ENCODE data around the gene ARHGAP36. TPM values are rescaled to one million over a fixed set of nuclear protein-coding genes. Genes with fewer than 3 reads are reported as not detected.

The ARHGAP36 gene
- total RNA-seq, 4 donors from 2014 or later: not detected

- no peak overlapping the region for H3K4me3 ChIP-seq
- no peaks in the 10 kb centered on the region for H3K4me1 ChIP-seq
- H3K27ac ChIP-seq: no peak overlapping the region
- H3K9me3 ChIP-seq: no peaks in the 10 kb centered on the region
- 35% methylated on average over 18 of the region's 26 CpGs for WGBS
- DNase-seq (ENCODE audit: low spot score in 2 of 2): no peak
- TF ChIP-seq CTCF (IDR thresholded peaks at IDR 0.05) (no peak), EP300 (IDR thresholded peaks at IDR 0.05) (no peak), POLR2AphosphoS5 (IDR thresholded peaks at IDR 0.05) (no peak), POLR2A (IDR thresholded peaks at IDR 0.05) (no peak)
- no peaks in the 10 kb centered on the region for H3K36me3 ChIP-seq
- peaks cover 59% of the 10 kb centered on the region for H3K27me3 ChIP-seq
These were observed 11.0 kb downstream of the ARHGAP36 start for GRCh38 chrX:131068945-131069719.

- WGBS: 35% methylated on average over 32 of the region's 39 CpGs
- H3K27me3 ChIP-seq: peaks cover 40% of the 10 kb centered on the region
- H3K9me3 ChIP-seq: no peaks in the 10 kb centered on the region
These were observed 14.9 kb downstream of the ARHGAP36 start for GRCh38 chrX:131072871-131073571.

GRCh38 chrX:131073607-131074006 lies 15.5 kb downstream of the ARHGAP36 start:
- no peaks in the 10 kb centered on the region for H3K36me3 ChIP-seq
- H3K4me3 ChIP-seq: no peak overlapping the region
- H3K27me3 ChIP-seq: peaks cover 34% of the 10 kb centered on the region
- H3K27ac ChIP-seq: no peak overlapping the region
- no peaks in the 10 kb centered on the region for H3K9me3 ChIP-seq
- TF ChIP-seq EP300 (IDR thresholded peaks at IDR 0.05): no peak
- no peak for TF ChIP-seq CTCF (IDR thresholded peaks at IDR 0.05)
- TF ChIP-seq POLR2A (IDR thresholded peaks at IDR 0.05): no peak
- TF ChIP-seq POLR2AphosphoS5 (IDR thresholded peaks at IDR 0.05): no peak
- no peaks in the 10 kb centered on the region for H3K4me1 ChIP-seq
- DNase-seq (ENCODE audit: low spot score in 2 of 2): no peak
- 34% methylated on average over 4 of the region's 4 CpGs for WGBS

More at GRCh38 chrX:131072871-131073571, 14.9 kb downstream of the ARHGAP36 start:
- no peaks in the 10 kb centered on the region for H3K36me3 ChIP-seq
- TF ChIP-seq POLR2A (IDR thresholded peaks at IDR 0.05) (no peak), POLR2AphosphoS5 (IDR thresholded peaks at IDR 0.05) (no peak), EP300 (IDR thresholded peaks at IDR 0.05) (no peak)
- H3K4me1 ChIP-seq: no peaks in the 10 kb centered on the region
- H3K27ac ChIP-seq: no peak overlapping the region
- no peak for DNase-seq (ENCODE audit: low spot score in 2 of 2)
- no peak overlapping the region for H3K4me3 ChIP-seq

GRCh38 chrX:131081772-131082740 lies 23.9 kb downstream of the ARHGAP36 start:
- no peaks in the 10 kb centered on the region for H3K9me3 ChIP-seq
- H3K27ac ChIP-seq: no peak overlapping the region
- peaks cover 29% of the 10 kb centered on the region for H3K27me3 ChIP-seq
- no peaks in the 10 kb centered on the region for H3K36me3 ChIP-seq
- no peak overlapping the region for H3K4me3 ChIP-seq
- no peak for TF ChIP-seq CTCF (IDR thresholded peaks at IDR 0.05)
- no peak for TF ChIP-seq POLR2AphosphoS5 (IDR thresholded peaks at IDR 0.05)
- WGBS: 42% methylated on average over 56 of the region's 75 CpGs
- no peaks in the 10 kb centered on the region for H3K4me1 ChIP-seq
- no peak for DNase-seq (ENCODE audit: low spot score in 2 of 2)

GRCh38 chrX:131083510-131084142 lies 25.5 kb downstream of the ARHGAP36 start:
- 31% methylated on average over 15 of the region's 34 CpGs for WGBS
- no peak overlapping the region for H3K27ac ChIP-seq
- H3K27me3 ChIP-seq: peaks cover 29% of the 10 kb centered on the region

More at GRCh38 chrX:131083510-131084142, 25.5 kb downstream of the ARHGAP36 start:
- DNase-seq (ENCODE audit: low spot score in 2 of 2): no peak
- no peak overlapping the region for H3K4me3 ChIP-seq
- no peaks in the 10 kb centered on the region for H3K4me1 ChIP-seq
- TF ChIP-seq EP300 (IDR thresholded peaks at IDR 0.05) (no peak), CTCF (IDR thresholded peaks at IDR 0.05) (no peak), POLR2A (IDR thresholded peaks at IDR 0.05) (no peak), POLR2AphosphoS5 (IDR thresholded peaks at IDR 0.05) (no peak)
- H3K9me3 ChIP-seq: no peaks in the 10 kb centered on the region
- no peaks in the 10 kb centered on the region for H3K36me3 ChIP-seq
